A673 (cell line): ENCODE measurements around the gene EFL1. TPM values are rescaled to one million over a fixed set of nuclear protein-coding genes. Genes with fewer than 3 reads are reported as not detected.
A peak's percentile ranks its signal among the peaks of the same experiment; 100 is the strongest.
"Not testable (repeated sequence)": the region's sequence is repeated elsewhere in the genome, so short reads cannot be mapped to it uniquely, and the experiment has no call there.

ENCODE experiments used
- BruUV-seq: library from RNA; stranded (reverse); fragments of 400-500 nt; replicated peaks from 2 replicates; lab custom pipeline; 2021; lab: Mats Ljungman, UMichigan
- CTCF ChIA-PET: fragments of 300-600 bp; sonication (Branson Sonifier 250); formaldehyde crosslinking; loops from one replicate; lab custom pipeline; 2022; ENCODE audit warnings: antibody characterized with exemption; lab: Charles Lee
- POLR2A ChIA-PET: fragments of 300-600 bp; sonication (Branson Sonifier 250); formaldehyde crosslinking; loops from one replicate; lab custom pipeline; 2022; ENCODE audit warnings: antibody characterized with exemption; ENCODE audit not compliant: low non-redundant PET; lab: Charles Lee
- DNase-seq: peaks from one replicate; pipeline ENCODE4 v3.0.0-alpha.2; 2015; ENCODE audit warnings: low spot score
- H3K27ac ChIP-seq: fragments of 200-600 bp; sonication (generic); 2 replicates; pipeline ENCODE4 v1.5.1; 2016; ENCODE audit warnings: mixed run types, low read depth, mild to moderate bottlenecking, mixed read lengths, antibody characterized with exemption, low read length; ENCODE audit not compliant: poor library complexity, severe bottlenecking
- H3K27me3 ChIP-seq: fragments of 200-600 bp; sonication (generic); replicated peaks from 2 replicates; pipeline ENCODE4 v1.6.1; 2017; ENCODE audit warnings: mixed run types, low read depth, mild to moderate bottlenecking, mixed read lengths, antibody characterized with exemption, low read length; ENCODE audit not compliant: insufficient read depth, poor library complexity
- H3K36me3 ChIP-seq: fragments of 200-600 bp; sonication (generic); 2 replicates; pipeline ENCODE4 v1.6.1; 2016; ENCODE audit warnings: mixed run types, mild to moderate bottlenecking, mixed read lengths, antibody characterized with exemption, low read length; ENCODE audit not compliant: insufficient read depth, poor library complexity, severe bottlenecking
- H3K4me1 ChIP-seq: fragments of 200-600 bp; sonication (generic); 2 replicates; pipeline ENCODE4 v1.6.1; 2017; ENCODE audit warnings: mixed run types, mild to moderate bottlenecking, mixed read lengths, antibody characterized with exemption, low read length; ENCODE audit not compliant: insufficient read depth, poor library complexity, severe bottlenecking
- H3K4me3 ChIP-seq: fragments of 200-600 bp; sonication (generic); 2 replicates; pipeline ENCODE4 v1.5.1; 2016; ENCODE audit warnings: low read depth, mixed run types, mild to moderate bottlenecking, mixed read lengths, low read length; ENCODE audit not compliant: poor library complexity, severe bottlenecking
- H3K9me3 ChIP-seq: fragments of 200-600 bp; sonication (generic); 2 replicates; pipeline ENCODE4 v1.6.1; 2016; ENCODE audit warnings: mixed run types, low read depth, mild to moderate bottlenecking, mixed read lengths, antibody characterized with exemption, low read length; ENCODE audit not compliant: poor library complexity, severe bottlenecking
- EZH2 ChIP-seq: fragments of 200-600 bp; sonication (generic); IDR thresholded peaks from 2 replicates; pipeline ENCODE4 v1.6.1; 2017; ENCODE audit warnings: borderline replicate concordance, low read depth, mild to moderate bottlenecking, mixed read lengths, antibody characterized with exemption, low read length; ENCODE audit not compliant: poor library complexity, severe bottlenecking
- intact Hi-C: fragments of 100-400 bp; cut with micrococcal nuclease; formaldehyde crosslinking; loops from one replicate; pipeline ENCODE4 v1.10.0; 2022; ENCODE audit not compliant: unreplicated experiment
- total RNA-seq: library from RNA; stranded (reverse); gene quantifications from 2 replicates; pipeline ENCODE4 v1.2.3, GENCODE V29; 2021
- TF ChIP-seq, protein P1 (sequence below): fragments of 300-800, 200-600 bp; sonication (generic); conservative IDR thresholded peaks from 2 replicates; pipeline ENCODE4 v1.5.1; 2017; ENCODE audit warnings: low read depth, mild to moderate bottlenecking, antibody characterized with exemption, low read length, moderate library complexity, mixed read lengths

EFL1 gene
- total RNA-seq, 1 experiment from 2014 or later = 26.1 TPM

- H3K9me3 ChIP-seq, H3K4me3 ChIP-seq, H3K27ac ChIP-seq, H3K27me3 ChIP-seq, POLR2A ChIA-PET, DNase-seq, H3K36me3 ChIP-seq, BruUV-seq, CTCF ChIA-PET, H3K4me1 ChIP-seq, intact Hi-C loops: not testable (repeated sequence)
Observed at GRCh38 chr15:82210066-82210597, 52.4 kb downstream of the EFL1 start.

DNA sequence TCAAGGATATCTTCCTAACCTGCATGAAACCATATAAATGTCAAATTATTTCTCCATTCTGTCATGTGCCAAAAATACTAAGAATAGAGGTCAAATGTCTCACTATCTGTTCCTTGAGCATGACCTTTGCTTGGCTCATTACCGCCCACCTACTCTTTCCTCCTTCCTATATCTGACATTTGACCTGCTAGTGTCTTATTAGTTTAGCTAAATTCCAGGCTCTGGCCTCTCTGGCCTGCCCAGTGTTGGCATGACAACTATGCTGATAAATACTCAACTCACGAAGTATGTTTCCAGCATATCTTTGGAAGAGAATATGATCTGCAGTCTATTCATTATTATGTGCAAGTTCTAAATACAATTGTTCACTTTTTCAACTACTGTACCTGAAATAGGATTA lies 58.0 kb downstream of the EFL1 start:
- intact Hi-C loops, H3K4me1 ChIP-seq, POLR2A ChIA-PET, DNase-seq, BruUV-seq, H3K4me3 ChIP-seq, H3K36me3 ChIP-seq, H3K9me3 ChIP-seq, H3K27me3 ChIP-seq, CTCF ChIA-PET, H3K27ac ChIP-seq: not testable (repeated sequence)

DNA sequence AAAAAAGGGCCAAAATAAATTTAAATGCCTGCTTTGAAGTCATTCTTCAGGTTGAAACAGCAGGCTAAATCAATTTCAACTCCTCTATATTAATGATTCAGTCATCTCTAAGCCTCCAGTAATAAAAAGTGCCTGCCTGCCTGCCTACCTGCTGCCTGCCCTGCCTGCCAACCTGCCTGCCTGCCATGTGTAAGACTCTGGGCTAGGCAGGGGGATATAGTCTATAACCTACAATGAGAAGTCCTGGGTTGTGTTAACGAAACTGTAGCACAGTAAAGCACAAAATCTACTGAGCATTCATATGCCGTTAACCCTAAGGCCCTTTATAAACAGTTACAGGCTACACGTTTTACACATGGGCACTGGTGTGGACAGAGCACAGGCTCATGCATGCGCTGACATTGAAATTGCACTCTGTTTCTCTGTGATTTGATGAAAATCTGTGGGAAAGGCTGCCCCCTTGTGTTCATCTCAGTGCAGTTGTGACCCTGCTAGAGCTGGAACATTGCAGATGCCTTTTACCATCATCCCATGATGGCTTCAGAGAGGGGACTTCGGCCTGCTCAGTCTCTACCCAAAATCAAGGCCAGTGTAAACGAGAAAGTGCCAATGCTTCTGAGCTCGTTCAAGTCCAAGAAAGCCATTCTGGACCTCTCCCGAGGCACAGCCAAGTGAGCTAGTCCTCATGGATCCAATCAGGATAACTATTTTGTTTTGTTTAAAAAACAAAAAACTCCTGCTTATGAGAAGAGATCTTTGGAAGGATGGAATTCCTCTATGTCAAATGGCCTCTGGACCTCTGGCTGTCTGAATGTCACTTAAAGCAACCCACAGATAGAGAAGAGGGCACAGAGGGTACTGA lies 64.6 kb downstream of the EFL1 start:
- no peak overlapping the region for H3K27ac ChIP-seq
- no peaks in the 10 kb centered on the region for H3K9me3 ChIP-seq
- intact Hi-C loops = loop anchor here (2.0 to 5.0 kb wide), 3 partner anchors 91 to 787 kb away; no protein-coding TSS in a partner anchor
- H3K36me3 ChIP-seq = no peaks in the 10 kb centered on the region
- ChIA-PET CTCF (interaction anchor here (0.5 to 0.6 kb wide), 2 partner anchors 14 to 24 kb away, joined by 3 to 4 read pairs; no protein-coding TSS in a partner anchor), POLR2A (no interaction called here)
- H3K4me3 ChIP-seq = no peak overlapping the region
- DNase-seq = peak; percentile 76
- TF ChIP-seq, protein P1, sequence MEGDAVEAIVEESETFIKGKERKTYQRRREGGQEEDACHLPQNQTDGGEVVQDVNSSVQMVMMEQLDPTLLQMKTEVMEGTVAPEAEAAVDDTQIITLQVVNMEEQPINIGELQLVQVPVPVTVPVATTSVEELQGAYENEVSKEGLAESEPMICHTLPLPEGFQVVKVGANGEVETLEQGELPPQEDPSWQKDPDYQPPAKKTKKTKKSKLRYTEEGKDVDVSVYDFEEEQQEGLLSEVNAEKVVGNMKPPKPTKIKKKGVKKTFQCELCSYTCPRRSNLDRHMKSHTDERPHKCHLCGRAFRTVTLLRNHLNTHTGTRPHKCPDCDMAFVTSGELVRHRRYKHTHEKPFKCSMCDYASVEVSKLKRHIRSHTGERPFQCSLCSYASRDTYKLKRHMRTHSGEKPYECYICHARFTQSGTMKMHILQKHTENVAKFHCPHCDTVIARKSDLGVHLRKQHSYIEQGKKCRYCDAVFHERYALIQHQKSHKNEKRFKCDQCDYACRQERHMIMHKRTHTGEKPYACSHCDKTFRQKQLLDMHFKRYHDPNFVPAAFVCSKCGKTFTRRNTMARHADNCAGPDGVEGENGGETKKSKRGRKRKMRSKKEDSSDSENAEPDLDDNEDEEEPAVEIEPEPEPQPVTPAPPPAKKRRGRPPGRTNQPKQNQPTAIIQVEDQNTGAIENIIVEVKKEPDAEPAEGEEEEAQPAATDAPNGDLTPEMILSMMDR = peak; percentile 78
- no peak for TF ChIP-seq EZH2
- no peaks in the 10 kb centered on the region for H3K27me3 ChIP-seq
- no peaks in the 10 kb centered on the region for H3K4me1 ChIP-seq
- no TSS peak for BruUV-seq

GRCh38 chr15:82196353-82196752 lies 66.2 kb downstream of the EFL1 start:
- Histone ChIP-seq H3K27ac (no peak overlapping the region), H3K4me3 (no peak overlapping the region), H3K4me1 (no peaks in the 10 kb centered on the region), H3K36me3 (no peaks in the 10 kb centered on the region), H3K27me3 (no peaks in the 10 kb centered on the region), H3K9me3 (no peaks in the 10 kb centered on the region)
- intact Hi-C loops = loop anchor here (5.0 kb wide), 2 partner anchors 89 to 714 kb away; no protein-coding TSS in a partner anchor
- DNase-seq = no peak
- no peak for TF ChIP-seq EZH2
- TF ChIP-seq, protein P1 = no peak
- ChIA-PET POLR2A (no interaction called here), CTCF (no interaction called here)
- BruUV-seq = no TSS peak

- POLR2A ChIA-PET, H3K36me3 ChIP-seq, CTCF ChIA-PET, DNase-seq, H3K9me3 ChIP-seq, H3K27ac ChIP-seq, H3K4me3 ChIP-seq, H3K4me1 ChIP-seq, BruUV-seq, H3K27me3 ChIP-seq: not testable (repeated sequence)
- intact Hi-C loops = loop anchor here (5.0 kb wide), 2 partner anchors 89 to 714 kb away; no protein-coding TSS in a partner anchor
Observed at GRCh38 chr15:82195818-82196217, 66.7 kb downstream of the EFL1 start.
